Endodermal cell (in vitro differentiated cells): ENCODE measurements around the gene ROR2. TPM values are rescaled to one million over a fixed set of nuclear protein-coding genes. Genes with fewer than 3 reads are reported as not detected.

ENCODE experiments used
- DNase-seq: peaks from one replicate; pipeline ENCODE4 v3.0.0-alpha.2; 2017
- H3K27ac ChIP-seq: 2 replicates; pipeline ENCODE4 v1.5.1; 2013; ENCODE audit warnings: mild to moderate bottlenecking, low read depth, low read length, moderate library complexity
- H3K27me3 ChIP-seq: 2 replicates; pipeline ENCODE4 v1.6.1; 2013; ENCODE audit warnings: mild to moderate bottlenecking, low read length, moderate library complexity; ENCODE audit not compliant: insufficient read depth, control insufficient read depth, poor library complexity, severe bottlenecking
- H3K36me3 ChIP-seq: 2 replicates; pipeline ENCODE4 v1.7.0; 2013; ENCODE audit warnings: mild to moderate bottlenecking, low read length, moderate library complexity; ENCODE audit not compliant: control insufficient read depth, insufficient read depth
- H3K4me1 ChIP-seq: one replicate; pipeline ENCODE4 v1.7.0; 2013; ENCODE audit warnings: low read length; ENCODE audit not compliant: control insufficient read depth, insufficient read depth
- H3K4me3 ChIP-seq: 2 replicates; pipeline ENCODE4 v1.5.1; 2013; ENCODE audit warnings: mild to moderate bottlenecking, low read length, moderate library complexity
- H3K9ac ChIP-seq: 2 replicates; pipeline ENCODE4 v1.6.1; 2013; ENCODE audit warnings: mild to moderate bottlenecking, low read length, moderate library complexity; ENCODE audit not compliant: poor library complexity, severe bottlenecking; ENCODE audit errors: extremely low read depth
- H3K9me3 ChIP-seq: 2 replicates; pipeline ENCODE4 v1.6.1; 2013; ENCODE audit warnings: mild to moderate bottlenecking, low read length, moderate library complexity; ENCODE audit not compliant: control insufficient read depth
- H3K27ac Mint-ChIP-seq: 2 replicates; pipeline ENCODE4 v1.8.0; 2020; ENCODE audit warnings: mixed read lengths
- H3K27me3 Mint-ChIP-seq: 2 replicates; pipeline ENCODE4 v1.8.0; 2021; ENCODE audit warnings: mild to moderate bottlenecking, mixed read lengths; ENCODE audit not compliant: insufficient read depth
- H3K36me3 Mint-ChIP-seq: 2 replicates; pipeline ENCODE4 v1.8.0; 2020; ENCODE audit warnings: low read depth, mixed read lengths
- H3K4me1 Mint-ChIP-seq: 2 replicates; pipeline ENCODE4 v1.8.0; 2020; ENCODE audit warnings: mixed read lengths
- H3K4me3 Mint-ChIP-seq: 2 replicates; pipeline ENCODE4 v1.8.0; 2020; ENCODE audit warnings: mild to moderate bottlenecking, moderate library complexity, mixed read lengths
- H3K9me3 Mint-ChIP-seq: 2 replicates; pipeline ENCODE4 v1.8.0; 2020; ENCODE audit warnings: mild to moderate bottlenecking, mixed read lengths
- CTCF ChIP-seq: fragments of 200-600 bp; sonication (generic); conservative IDR thresholded peaks from 2 replicates; pipeline ENCODE4 v1.5.0; 2021; ENCODE audit warnings: antibody characterized with exemption, mild to moderate bottlenecking
- WGBS, 2 experiments: methylation state at CpG; one replicate each; pipeline versions ENCODE4 v1.1.5 to v1.1.7; 2013; ENCODE audit warnings: missing lambda C conversion rate in 2 of 2, mixed read lengths in 1 of 2; ENCODE audit not compliant: insufficient coverage in 1 of 2, insufficient read length in 1 of 2; 5-methylcytosine and 5-hydroxymethylcytosine counted together
- total RNA-seq, 2 donors: library from RNA; stranded (reverse); fragmentation: NEBNext Ultra II Directional in 1 of 2; extraction: Animal tissue kit (Norgen Biotek cat#: 25700) in 1 of 2; gene quantifications; 2 replicates in 1 of 2; 3 replicates in 1 of 2; pipeline ENCODE4 v1.2.1, GENCODE V29; 2021

Gene ROR2
- total RNA-seq, 2 donors from 2014 or later, result 104 to 160 TPM

DNA sequence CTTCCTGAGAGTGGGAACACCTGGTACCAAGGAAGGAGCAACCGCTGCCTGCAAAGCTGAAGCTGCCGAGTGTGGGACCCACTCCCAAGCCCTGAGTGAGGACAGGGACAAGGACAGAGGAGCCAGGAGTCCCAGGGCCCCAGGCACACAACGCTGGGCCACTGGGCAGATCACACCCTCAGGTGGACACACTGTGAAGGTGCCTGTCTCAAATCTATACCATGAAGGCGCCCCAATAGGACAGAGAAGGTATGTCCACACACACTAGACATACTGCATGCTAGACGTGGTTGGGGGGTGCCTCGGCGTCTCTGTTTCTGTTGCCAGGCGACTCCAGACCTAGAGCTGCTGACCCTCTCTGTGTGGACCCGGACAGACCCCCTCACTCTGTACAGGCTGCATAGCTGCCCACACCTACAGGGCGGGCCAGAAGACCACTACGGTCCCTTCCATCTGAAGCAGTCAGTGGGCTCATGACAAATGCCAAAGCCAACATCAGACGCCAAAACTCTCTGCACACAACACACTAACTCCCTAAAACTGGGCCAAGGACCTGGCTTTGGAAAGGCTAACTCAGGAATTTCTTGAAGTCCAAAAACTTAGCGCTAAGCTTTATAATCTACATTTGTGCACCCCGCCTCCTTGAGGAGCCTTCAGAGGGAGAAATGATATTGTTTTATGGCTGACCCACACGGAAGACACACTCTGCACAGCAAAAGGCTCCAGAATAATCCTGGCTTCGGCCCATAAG is 60.7 kb downstream of the ROR2 start:
- peak overlapping the region; percentile 4 for H3K4me3 ChIP-seq
- H3K9ac ChIP-seq, result peak overlapping the region; percentile 8
- peaks cover 40% of the 10 kb centered on the region for H3K36me3 ChIP-seq
- Mint-ChIP-seq H3K27me3 (peaks cover 4% of the 10 kb centered on the region), H3K9me3 (no peaks in the 10 kb centered on the region), H3K4me3 (no peak overlapping the region), H3K4me1 (peaks cover 81% of the 10 kb centered on the region), H3K36me3 (peaks cover 8% of the 10 kb centered on the region), H3K27ac (peak overlapping the region; percentile 85)
- no peak overlapping the region for H3K27ac ChIP-seq
- WGBS, 2 experiments, result 90 to 93% methylated on average over 11 to 16 of the region's 16 CpGs
- peaks cover 58% of the 10 kb centered on the region for H3K4me1 ChIP-seq
- H3K27me3 ChIP-seq, result no peaks in the 10 kb centered on the region
- H3K9me3 ChIP-seq, result no peaks in the 10 kb centered on the region
- DNase-seq, result no peak
- peak; percentile 19 for TF ChIP-seq CTCF

DNA sequence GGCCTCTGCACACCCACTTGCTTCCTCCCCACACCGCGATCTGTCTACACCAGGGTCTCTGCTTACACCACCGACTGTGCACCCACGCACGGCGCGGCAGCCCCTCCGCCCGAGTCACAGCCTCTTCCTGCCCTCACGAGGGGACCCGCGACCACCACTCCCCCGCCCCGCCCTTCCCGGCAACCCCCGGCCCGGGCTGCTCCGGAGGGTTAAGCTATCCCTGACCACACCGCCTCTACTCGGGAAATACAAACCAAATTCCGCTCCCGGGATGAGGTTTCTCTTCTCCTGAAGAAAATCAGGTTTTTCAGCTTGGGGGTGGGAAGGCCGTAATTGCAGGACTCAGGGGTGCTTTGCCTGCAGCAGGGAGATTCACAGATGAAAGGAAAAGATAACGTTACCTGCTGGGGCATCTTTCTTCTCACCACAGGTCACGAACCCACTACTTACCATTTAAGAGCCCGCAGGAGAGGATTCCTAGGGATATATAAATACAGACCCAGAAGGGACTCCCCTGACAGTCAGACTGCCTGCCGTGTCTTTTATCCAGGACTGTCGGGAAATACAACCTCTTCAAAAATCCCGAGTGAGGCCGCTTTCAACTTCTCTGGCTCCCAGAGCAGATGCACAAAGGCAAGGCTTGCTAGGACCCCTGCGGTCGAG is 63.5 kb downstream of the ROR2 start:
- no peak for TF ChIP-seq CTCF
- Mint-ChIP-seq H3K9me3 (no peaks in the 10 kb centered on the region), H3K4me3 (peak overlapping the region; percentile 41), H3K36me3 (peaks cover 26% of the 10 kb centered on the region), H3K4me1 (peaks cover 85% of the 10 kb centered on the region), H3K27me3 (peaks cover 4% of the 10 kb centered on the region), H3K27ac (peak overlapping the region; percentile 88)
- peaks cover 65% of the 10 kb centered on the region for H3K4me1 ChIP-seq
- WGBS, 2 experiments, result 28 to 29% methylated on average over 11 to 32 of the region's 32 CpGs
- no peaks in the 10 kb centered on the region for H3K27me3 ChIP-seq
- peak; percentile 83 for DNase-seq
- peak overlapping the region; percentile 65 for H3K27ac ChIP-seq
- H3K9me3 ChIP-seq, result no peaks in the 10 kb centered on the region
- H3K36me3 ChIP-seq, result peaks cover 59% of the 10 kb centered on the region
- H3K9ac ChIP-seq, result no peak overlapping the region
- peak overlapping the region; percentile 25 for H3K4me3 ChIP-seq

DNA sequence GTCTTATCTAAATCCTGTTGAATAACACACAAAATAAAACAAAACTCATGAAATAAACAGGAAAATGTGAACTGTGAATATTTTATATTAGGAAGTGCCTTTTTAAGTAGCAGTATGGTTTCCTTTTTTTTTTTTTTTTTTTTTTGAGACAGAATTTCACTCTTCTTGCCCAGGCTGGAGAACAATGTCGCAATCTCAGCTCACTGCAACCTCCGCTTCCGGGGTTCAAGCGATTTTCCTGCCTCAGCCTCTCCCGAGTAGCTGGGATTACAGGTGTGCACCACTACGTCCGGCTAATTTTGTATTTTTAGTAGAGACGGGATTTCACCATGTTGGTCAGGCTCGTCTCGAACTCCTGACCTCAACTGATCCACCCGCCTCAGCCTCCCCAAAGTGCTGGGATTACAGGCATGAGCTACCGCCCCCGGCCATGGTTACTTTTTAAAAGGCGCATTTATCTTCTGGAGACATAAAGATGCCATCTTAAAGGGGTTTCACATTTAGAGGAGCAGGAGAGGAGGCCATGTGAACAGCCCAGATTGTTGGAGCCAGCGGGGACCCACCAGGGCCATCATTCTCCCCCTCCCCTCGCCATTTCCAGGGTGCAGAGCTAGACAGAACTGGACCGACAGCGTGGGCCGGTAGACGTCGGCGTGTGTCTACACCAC is 64.1 kb downstream of the ROR2 start:
- peak overlapping the region; percentile 41 for H3K4me3 Mint-ChIP-seq
- peak overlapping the region; percentile 95 for H3K27ac Mint-ChIP-seq
- WGBS, 2 experiments, result 68 to 82% methylated on average over 9 to 22 of the region's 22 CpGs
- H3K4me1 ChIP-seq, result peaks cover 65% of the 10 kb centered on the region
- peak overlapping the region; percentile 88 for H3K27ac ChIP-seq
- H3K9me3 Mint-ChIP-seq, result no peaks in the 10 kb centered on the region
- TF ChIP-seq CTCF, result no peak
- H3K9ac ChIP-seq, result peak overlapping the region; percentile 58
- peak overlapping the region; percentile 48 for H3K4me3 ChIP-seq
- H3K27me3 Mint-ChIP-seq, result peaks cover 4% of the 10 kb centered on the region
- peaks cover 65% of the 10 kb centered on the region for H3K36me3 ChIP-seq
- no peaks in the 10 kb centered on the region for H3K9me3 ChIP-seq
- peaks cover 83% of the 10 kb centered on the region for H3K4me1 Mint-ChIP-seq
- no peaks in the 10 kb centered on the region for H3K27me3 ChIP-seq
- DNase-seq, result no peak
- peaks cover 29% of the 10 kb centered on the region for H3K36me3 Mint-ChIP-seq
